ENCODE data around the gene SLC2A13.

SLC2A13 gene

GRCh38 chr12:39772821-39773259 is 333.0 kb downstream of the SLC2A13 start (continued):
- no peak for TF ChIP-seq ZBTB8A (tag by site-specific recombination; IDR thresholded peaks at IDR 0.05)
- TF ChIP-seq ZNF132 (tag by site-specific recombination; IDR thresholded peaks at IDR 0.05; ENCODE audit: borderline replicate concordance), result no peak
- no peak for TF ChIP-seq OSR2 (tag by site-specific recombination; IDR thresholded peaks at IDR 0.05)
- no peak for TF ChIP-seq SCRT2 (tag by site-specific recombination; IDR thresholded peaks at IDR 0.05)
- TF ChIP-seq ZNF157 (tag by site-specific recombination; IDR thresholded peaks at IDR 0.05), result no peak

- H3K27ac ChIP-seq (ENCODE audit: extremely low read depth, low read depth, low read length), result no peak overlapping the region
- TF ChIP-seq ZNF660 (tag by site-specific recombination; IDR thresholded peaks at IDR 0.05) (no peak), ZNF473 (tag by site-specific recombination; IDR thresholded peaks at IDR 0.05) (no peak), KLF7 (tag by site-specific recombination; IDR thresholded peaks at IDR 0.05; ENCODE audit: borderline replicate concordance) (no peak), ZFHX2 (tag by site-specific recombination; conservative IDR thresholded peaks at IDR 0.05) (no peak), ZNF621 (tag by site-specific recombination; IDR thresholded peaks at IDR 0.05) (no peak), ZNF791 (tag by site-specific recombination; IDR thresholded peaks at IDR 0.05) (no peak)
- ChIA-PET CTCF (no interaction called here), POLR2A (no interaction called here)
- H3K4me3 ChIP-seq (ENCODE audit: low read depth, low read length), result no peak overlapping the region
- no peaks in the 10 kb centered on the region for H3K9me3 ChIP-seq (ENCODE audit: control insufficient read depth, insufficient read depth, low read depth, low read length)
- H3K4me1 ChIP-seq (ENCODE audit: control insufficient read depth, insufficient read depth, low read length), result no peaks in the 10 kb centered on the region
- no peaks in the 10 kb centered on the region for H3K36me3 ChIP-seq (ENCODE audit: control insufficient read depth in 2 of 2, insufficient read depth in 1 of 2, low read length in 2 of 2)
Measured at GRCh38 chr12:39771456-39771855, 334.4 kb downstream of the SLC2A13 start.

GRCh38 chr12:39764944-39765560 is 340.8 kb downstream of the SLC2A13 start:
- POLR2A ChIA-PET, result no interaction called here
- CTCF ChIA-PET, result interaction anchor here (0.6 to 1.8 kb wide), 9 partner anchors 9 to 352 kb away, joined by 3 to 19 read pairs (median 4); no protein-coding TSS in a partner anchor
- H3K4me1 ChIP-seq (ENCODE audit: control insufficient read depth, insufficient read depth, low read length), result no peaks in the 10 kb centered on the region
- H3K9me3 ChIP-seq (ENCODE audit: control insufficient read depth, insufficient read depth, low read depth, low read length), result no peaks in the 10 kb centered on the region
- peaks cover 0 to 8% of the 10 kb centered on the region in 2 experiments; a peak in 1 of 3 replicates for H3K36me3 ChIP-seq (ENCODE audit: control insufficient read depth in 2 of 2, insufficient read depth in 1 of 2, low read length in 2 of 2)
- H3K4me3 ChIP-seq (ENCODE audit: low read depth, low read length), result no peak overlapping the region
- no peak overlapping the region for H3K27ac ChIP-seq (ENCODE audit: extremely low read depth, low read depth, low read length)
- 0 out of 2 replicates have a peak, but pooled peaks have one; percentile 40 for TF ChIP-seq ZNF660 (tag by site-specific recombination; IDR thresholded peaks at IDR 0.05)
- no peak for TF ChIP-seq ZNF391 (tag by site-specific recombination; IDR thresholded peaks at IDR 0.05; ENCODE audit: borderline replicate concordance, low read depth)
- TF ChIP-seq EGR2 (tag by site-specific recombination; IDR thresholded peaks at IDR 0.05; ENCODE audit: low read depth), result no peak
- no peak for TF ChIP-seq ZNF155 (tag by site-specific recombination; IDR thresholded peaks at IDR 0.05)
- TF ChIP-seq ZNF654 (tag by site-specific recombination; IDR thresholded peaks at IDR 0.05; ENCODE audit: low read depth), result peak; percentile 86
- TF ChIP-seq SCRT2 (tag by site-specific recombination; IDR thresholded peaks at IDR 0.05), result no peak

- no peak overlapping the region for H3K4me3 ChIP-seq (ENCODE audit: low read depth, low read length)
- CTCF ChIA-PET, result interaction anchor here (0.6 to 1.6 kb wide), 4 partner anchors 54 to 634 kb away, joined by 3 to 4 read pairs (median 4); no protein-coding TSS in a partner anchor
- H3K36me3 ChIP-seq (ENCODE audit: control insufficient read depth in 2 of 2, insufficient read depth in 1 of 2, low read length in 2 of 2), result peaks cover 0 to 8% of the 10 kb centered on the region in 2 experiments; a peak in 1 of 3 replicates
- POLR2A ChIA-PET, result no interaction called here
- H3K4me1 ChIP-seq (ENCODE audit: control insufficient read depth, insufficient read depth, low read length), result no peaks in the 10 kb centered on the region
- no peaks in the 10 kb centered on the region for H3K9me3 ChIP-seq (ENCODE audit: control insufficient read depth, insufficient read depth, low read depth, low read length)
- no peak overlapping the region for H3K27ac ChIP-seq (ENCODE audit: extremely low read depth, low read depth, low read length)
- no peak for TF ChIP-seq SCRT1 (tag by site-specific recombination; IDR thresholded peaks at IDR 0.05; ENCODE audit: borderline replicate concordance)
- TF ChIP-seq ZNF121 (tag by site-specific recombination; IDR thresholded peaks at IDR 0.05), result no peak
- no peak for TF ChIP-seq PRDM2 (tag by site-specific recombination; IDR thresholded peaks at IDR 0.05; ENCODE audit: borderline replicate concordance)
- no peak for TF ChIP-seq ZNF776 (tag by site-specific recombination; IDR thresholded peaks at IDR 0.05; ENCODE audit: borderline replicate concordance)
- TF ChIP-seq SALL2 (tag by site-specific recombination; IDR thresholded peaks at IDR 0.05; ENCODE audit: borderline replicate concordance), result no peak
- no peak for TF ChIP-seq ZNF280D (tag by site-specific recombination; IDR thresholded peaks at IDR 0.05)
- no peak for TF ChIP-seq OSR2 (tag by site-specific recombination; IDR thresholded peaks at IDR 0.05)
- no peak for TF ChIP-seq ZNF600 (tag by site-specific recombination; IDR thresholded peaks at IDR 0.05)
Measured at GRCh38 chr12:39763890-39764169, 342.1 kb downstream of the SLC2A13 start.

Data from HEK293 (cell line).